Measurements from ENCODE around the gene ESPNL.

Gene ESPNL

GRCh38 chr2:238130696-238131628 lies 30.8 kb downstream of the ESPNL start:
- Mint-ChIP-seq H3K27me3 (no peaks in the 10 kb centered on the region), H3K27ac (no peak overlapping the region), H3K9me3 (no peaks in the 10 kb centered on the region), H3K36me3 (ENCODE audit: low read depth) (no peaks in the 10 kb centered on the region), H3K4me1 (ENCODE audit: low read depth) (no peaks in the 10 kb centered on the region), H3K4me3 (no peak overlapping the region)
- DNase-seq: no peak

DNA sequence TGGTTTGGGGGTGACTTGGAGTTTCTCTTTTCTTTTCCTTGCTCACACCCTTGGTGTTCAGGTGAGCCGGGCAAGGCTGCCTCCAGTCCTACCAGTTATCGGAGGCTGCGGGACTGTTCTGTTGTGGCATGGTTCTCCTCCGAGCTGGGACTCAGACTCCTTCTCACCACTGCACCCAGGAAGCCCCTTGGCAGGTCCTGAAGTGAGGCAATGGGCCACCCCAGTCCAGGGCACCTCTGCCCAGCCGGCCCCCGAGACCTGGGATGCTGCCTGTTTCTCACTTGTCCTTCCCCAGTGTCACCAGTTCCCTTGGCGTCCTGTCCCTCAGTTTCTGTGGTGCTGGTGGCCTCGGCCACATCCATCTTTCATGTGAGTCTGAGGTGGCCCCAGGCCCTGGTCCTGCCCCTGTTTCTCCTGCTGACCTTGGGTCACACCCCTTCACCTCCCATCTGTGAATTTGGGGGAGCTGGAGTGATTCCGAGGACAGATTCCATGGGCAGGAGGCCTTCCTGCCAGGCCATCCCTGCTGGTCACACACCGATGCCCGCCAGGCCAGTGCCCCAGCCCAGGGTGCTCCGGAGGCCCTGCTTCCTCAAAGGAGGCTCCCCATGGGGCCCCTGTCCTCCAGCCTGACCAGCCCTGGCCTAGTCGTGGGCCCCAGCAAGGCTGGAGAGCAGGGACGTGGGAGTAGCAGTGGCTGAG lies 31.8 kb downstream of the ESPNL start:
- no peaks in the 10 kb centered on the region for H3K36me3 Mint-ChIP-seq (ENCODE audit: low read depth)
- no peak for DNase-seq

GRCh38 chr2:238132463-238133450 lies 32.6 kb downstream of the ESPNL start:
- Mint-ChIP-seq H3K27me3 (no peaks in the 10 kb centered on the region), H3K36me3 (ENCODE audit: low read depth) (no peaks in the 10 kb centered on the region), H3K27ac (no peak overlapping the region), H3K9me3 (no peaks in the 10 kb centered on the region), H3K4me1 (ENCODE audit: low read depth) (no peaks in the 10 kb centered on the region), H3K4me3 (no peak overlapping the region)
- no peak for DNase-seq

More for the DNA sequence above, 31.8 kb downstream of the ESPNL start:
- H3K4me1 Mint-ChIP-seq (ENCODE audit: low read depth): no peaks in the 10 kb centered on the region
- H3K27ac Mint-ChIP-seq: no peak overlapping the region
- no peaks in the 10 kb centered on the region for H3K27me3 Mint-ChIP-seq
- H3K4me3 Mint-ChIP-seq: no peak overlapping the region
- no peaks in the 10 kb centered on the region for H3K9me3 Mint-ChIP-seq

DNA sequence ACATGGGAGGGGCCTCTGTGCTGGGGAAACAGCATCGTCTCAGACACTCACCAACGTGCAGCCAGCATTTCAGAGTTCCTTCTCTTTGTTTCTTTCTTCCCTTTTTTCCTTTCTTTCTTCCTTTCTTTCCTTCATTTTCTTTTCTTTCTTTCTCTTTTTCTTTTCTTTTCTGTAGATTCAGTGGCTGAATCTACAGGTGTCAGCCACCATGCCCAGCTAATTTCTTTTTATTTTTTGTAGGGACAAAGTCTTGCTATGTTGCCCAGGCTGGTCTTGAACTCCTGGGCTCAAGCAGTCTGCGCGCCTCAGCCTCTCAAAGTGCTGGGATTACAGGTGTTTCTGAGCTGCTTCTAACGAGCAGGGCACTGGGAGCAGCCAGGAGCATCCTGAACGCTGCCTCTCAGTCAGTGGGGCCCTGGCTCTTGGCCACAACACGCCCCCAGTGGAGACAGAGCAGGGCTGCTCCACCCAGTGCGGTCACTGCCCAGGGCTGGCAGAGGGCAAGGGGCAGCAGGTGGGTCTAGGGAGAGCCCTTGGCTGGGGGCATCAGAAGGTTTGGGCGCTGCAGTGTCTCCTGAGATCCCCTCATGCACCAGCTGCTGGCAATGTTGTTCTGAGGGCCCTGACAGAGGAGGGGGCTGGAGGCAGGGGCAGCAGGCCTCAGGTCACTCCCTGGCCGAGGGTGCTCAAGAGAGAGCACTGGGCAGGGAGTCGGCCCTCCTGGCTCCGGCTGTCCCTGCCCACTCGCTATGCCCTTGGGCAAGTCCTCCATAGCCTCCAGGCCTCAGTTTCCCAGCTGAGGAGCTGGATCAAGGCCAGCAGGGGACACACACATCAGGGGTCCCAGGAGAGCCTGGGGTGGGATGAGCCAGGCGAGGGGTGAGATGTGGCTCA lies 33.6 kb downstream of the ESPNL start:
- H3K4me1 Mint-ChIP-seq (ENCODE audit: low read depth): no peaks in the 10 kb centered on the region
- H3K36me3 Mint-ChIP-seq (ENCODE audit: low read depth): no peaks in the 10 kb centered on the region
- DNase-seq: no peak
- H3K27ac Mint-ChIP-seq: no peak overlapping the region
- H3K9me3 Mint-ChIP-seq: no peaks in the 10 kb centered on the region
- H3K27me3 Mint-ChIP-seq: no peaks in the 10 kb centered on the region
- H3K4me3 Mint-ChIP-seq: no peak overlapping the region

GRCh38 chr2:238134393-238134785 lies 34.2 kb downstream of the ESPNL start:
- no peaks in the 10 kb centered on the region for H3K9me3 Mint-ChIP-seq
- no peaks in the 10 kb centered on the region for H3K36me3 Mint-ChIP-seq (ENCODE audit: low read depth)

GRCh38 chr2:238135601-238136150 lies 35.5 kb downstream of the ESPNL start:
- Mint-ChIP-seq H3K4me1 (ENCODE audit: low read depth) (no peaks in the 10 kb centered on the region), H3K4me3 (no peak overlapping the region), H3K27me3 (no peaks in the 10 kb centered on the region), H3K9me3 (no peaks in the 10 kb centered on the region), H3K36me3 (ENCODE audit: low read depth) (no peaks in the 10 kb centered on the region), H3K27ac (no peak overlapping the region)
- DNase-seq: no peak

More at GRCh38 chr2:238134393-238134785, 34.2 kb downstream of the ESPNL start:
- Mint-ChIP-seq H3K27ac (no peak overlapping the region), H3K4me1 (ENCODE audit: low read depth) (no peaks in the 10 kb centered on the region), H3K27me3 (no peaks in the 10 kb centered on the region), H3K4me3 (no peak overlapping the region)
- no peak for DNase-seq

- Mint-ChIP-seq H3K9me3 (no peaks in the 10 kb centered on the region), H3K27me3 (no peaks in the 10 kb centered on the region), H3K36me3 (ENCODE audit: low read depth) (no peaks in the 10 kb centered on the region), H3K4me3 (no peak overlapping the region), H3K4me1 (ENCODE audit: low read depth) (peaks cover 6% of the 10 kb centered on the region), H3K27ac (no peak overlapping the region)
- no peak for DNase-seq
Measured at GRCh38 chr2:238136820-238137537, 36.8 kb downstream of the ESPNL start.

GRCh38 chr2:238137885-238138284 lies 37.7 kb downstream of the ESPNL start:
- Mint-ChIP-seq H3K27me3 (no peaks in the 10 kb centered on the region), H3K36me3 (ENCODE audit: low read depth) (no peaks in the 10 kb centered on the region), H3K9me3 (no peaks in the 10 kb centered on the region), H3K4me1 (ENCODE audit: low read depth) (peaks cover 6% of the 10 kb centered on the region), H3K27ac (no peak overlapping the region), H3K4me3 (no peak overlapping the region)
- DNase-seq: no peak

DNA sequence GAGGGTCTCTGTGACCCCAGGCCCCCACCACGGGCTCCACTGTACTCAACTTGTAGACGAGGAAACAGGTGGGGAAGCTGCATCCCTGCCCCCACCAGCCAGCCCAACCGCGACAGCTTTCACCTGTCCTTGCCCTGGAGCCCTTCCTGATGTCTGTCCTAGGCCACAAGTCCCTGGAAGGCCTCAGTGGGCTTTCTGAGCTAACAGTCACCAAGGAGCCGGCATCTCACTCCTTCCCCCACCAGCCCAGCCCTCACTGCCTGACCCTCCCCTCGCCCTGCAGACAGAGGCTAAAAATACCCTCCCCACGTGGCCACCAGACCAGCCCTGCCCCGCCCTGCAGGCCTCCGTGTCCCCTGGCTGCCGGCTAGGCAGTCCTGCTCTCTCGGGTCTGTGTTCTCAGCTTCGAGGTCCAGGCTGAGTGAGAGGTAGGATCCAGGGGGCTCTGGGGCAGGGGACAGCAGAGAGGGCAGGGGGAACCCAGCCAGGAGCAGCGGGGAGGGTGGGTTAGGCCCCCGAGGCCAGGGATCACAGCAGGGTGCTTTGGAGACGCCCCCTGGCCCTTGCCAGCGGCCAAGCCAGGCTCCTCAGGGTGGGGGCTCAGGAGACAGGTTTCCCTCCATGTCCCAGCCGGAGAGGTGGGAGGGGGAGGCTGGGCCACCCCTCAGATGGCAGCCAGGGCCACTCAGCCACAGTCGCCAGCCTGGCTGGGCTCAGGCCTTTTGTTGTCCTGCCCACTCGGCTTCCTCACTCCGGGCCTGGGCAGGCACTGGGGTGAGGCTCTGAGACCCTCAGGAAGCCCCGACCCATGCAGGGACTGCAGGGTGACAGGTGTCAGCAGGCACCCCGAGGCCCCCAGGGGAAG lies 38.4 kb downstream of the ESPNL start, which contains the start of gene KLHL30:
Gene KLHL30 (plus strand): TSS at position 338 of the 865 bp plus-strand sequence. CDS start 2,087 bp downstream, outside the sequence.
- peaks cover 6% of the 10 kb centered on the region for H3K4me1 Mint-ChIP-seq (ENCODE audit: low read depth)
- no peak within 1 kb of the TSS for H3K4me3 Mint-ChIP-seq
- H3K9me3 Mint-ChIP-seq: no peaks in the 10 kb centered on the region
- no peaks in the 10 kb centered on the region for H3K36me3 Mint-ChIP-seq (ENCODE audit: low read depth)
- no peaks in the 10 kb centered on the region for H3K27me3 Mint-ChIP-seq
- no peak for DNase-seq
- no peak within 1 kb of the TSS for H3K27ac Mint-ChIP-seq

- Mint-ChIP-seq H3K4me1 (ENCODE audit: low read depth) (peaks cover 9% of the 10 kb centered on the region), H3K4me3 (no peak overlapping the region), H3K9me3 (no peaks in the 10 kb centered on the region), H3K27me3 (no peaks in the 10 kb centered on the region), H3K27ac (no peak overlapping the region), H3K36me3 (ENCODE audit: low read depth) (no peaks in the 10 kb centered on the region)
- DNase-seq: peak; percentile 58
Measured at GRCh38 chr2:238139196-238140039, 39.3 kb downstream of the ESPNL start.

GRCh38 chr2:238140040-238140439 lies 39.9 kb downstream of the ESPNL start:
- H3K9me3 Mint-ChIP-seq: no peaks in the 10 kb centered on the region
- no peak overlapping the region for H3K4me3 Mint-ChIP-seq
- no peaks in the 10 kb centered on the region for H3K27me3 Mint-ChIP-seq
- DNase-seq: no peak
- peaks cover 9% of the 10 kb centered on the region for H3K4me1 Mint-ChIP-seq (ENCODE audit: low read depth)
- no peak overlapping the region for H3K27ac Mint-ChIP-seq
- H3K36me3 Mint-ChIP-seq (ENCODE audit: low read depth): no peaks in the 10 kb centered on the region
